NB4 (cell line): Measurements from ENCODE around the gene BACH1.

ENCODE experiments used
- MYC ChIP-seq: IDR thresholded peaks from 2 replicates; pipeline ENCODE4 v1.6.1; 2011; ENCODE audit warnings: low read depth, low read length
- POLR2A ChIP-seq: IDR thresholded peaks from 2 replicates; pipeline ENCODE4 v1.6.1; 2011; ENCODE audit warnings: mild to moderate bottlenecking; ENCODE audit not compliant: insufficient read length; ENCODE audit errors: extremely low read depth
- TF ChIP-seq, protein P1 (sequence below): IDR thresholded peaks from one replicate; pipeline ENCODE4 v1.5.1; 2012; ENCODE audit warnings: low read depth, low read length
- TF ChIP-seq, protein P2 (sequence below): IDR thresholded peaks from 2 replicates; pipeline ENCODE4 v1.6.1; 2011; ENCODE audit warnings: low read depth, low read length

DNA sequence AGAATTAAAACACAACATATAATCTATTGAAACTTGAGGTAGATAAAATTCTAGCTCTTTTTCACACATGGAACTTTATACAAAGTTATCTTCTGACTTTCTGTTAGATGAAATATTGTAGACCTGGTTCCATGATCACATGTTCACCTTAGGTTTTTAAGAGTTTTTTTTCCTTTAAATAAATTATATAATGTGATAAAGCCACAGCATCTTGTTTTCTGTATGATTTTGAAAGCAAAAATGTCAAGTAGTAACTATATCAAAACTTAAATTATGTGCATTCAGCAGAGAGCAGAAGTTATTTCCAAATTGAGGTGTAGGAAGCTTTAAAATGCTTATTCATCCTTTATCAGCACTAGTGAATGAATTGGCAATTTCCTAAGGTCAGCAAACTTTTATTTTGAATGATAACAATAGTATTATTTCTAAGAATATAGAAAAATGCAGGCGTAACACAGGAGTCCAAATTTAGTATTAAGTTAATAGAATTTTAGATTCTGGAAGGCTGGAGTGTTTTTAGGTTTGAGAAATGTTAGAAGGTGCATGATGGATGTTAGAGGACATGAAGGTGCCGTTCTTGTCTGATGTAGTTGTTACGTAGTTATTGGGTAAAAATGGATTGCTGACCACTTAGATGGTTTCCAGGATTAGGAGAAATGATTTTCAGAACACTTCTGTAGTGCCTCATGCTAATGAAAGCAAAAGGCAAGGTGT is 17.5 kb downstream of the BACH1 start:
- TF ChIP-seq, protein P1, sequence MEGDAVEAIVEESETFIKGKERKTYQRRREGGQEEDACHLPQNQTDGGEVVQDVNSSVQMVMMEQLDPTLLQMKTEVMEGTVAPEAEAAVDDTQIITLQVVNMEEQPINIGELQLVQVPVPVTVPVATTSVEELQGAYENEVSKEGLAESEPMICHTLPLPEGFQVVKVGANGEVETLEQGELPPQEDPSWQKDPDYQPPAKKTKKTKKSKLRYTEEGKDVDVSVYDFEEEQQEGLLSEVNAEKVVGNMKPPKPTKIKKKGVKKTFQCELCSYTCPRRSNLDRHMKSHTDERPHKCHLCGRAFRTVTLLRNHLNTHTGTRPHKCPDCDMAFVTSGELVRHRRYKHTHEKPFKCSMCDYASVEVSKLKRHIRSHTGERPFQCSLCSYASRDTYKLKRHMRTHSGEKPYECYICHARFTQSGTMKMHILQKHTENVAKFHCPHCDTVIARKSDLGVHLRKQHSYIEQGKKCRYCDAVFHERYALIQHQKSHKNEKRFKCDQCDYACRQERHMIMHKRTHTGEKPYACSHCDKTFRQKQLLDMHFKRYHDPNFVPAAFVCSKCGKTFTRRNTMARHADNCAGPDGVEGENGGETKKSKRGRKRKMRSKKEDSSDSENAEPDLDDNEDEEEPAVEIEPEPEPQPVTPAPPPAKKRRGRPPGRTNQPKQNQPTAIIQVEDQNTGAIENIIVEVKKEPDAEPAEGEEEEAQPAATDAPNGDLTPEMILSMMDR = no peak
- TF ChIP-seq MYC = no peak
- no peak for TF ChIP-seq POLR2A
- TF ChIP-seq, protein P2, sequence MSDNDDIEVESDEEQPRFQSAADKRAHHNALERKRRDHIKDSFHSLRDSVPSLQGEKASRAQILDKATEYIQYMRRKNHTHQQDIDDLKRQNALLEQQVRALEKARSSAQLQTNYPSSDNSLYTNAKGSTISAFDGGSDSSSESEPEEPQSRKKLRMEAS = no peak
